Measurements from ENCODE around the gene BBS4.
"Not testable (repeated sequence)": the region's sequence is repeated elsewhere in the genome, so short reads cannot be mapped to it uniquely, and the experiment has no call there.

Gene BBS4

GRCh38 chr15:72727154-72727553 lies 41.1 kb downstream of the BBS4 start:
- Histone ChIP-seq H3K4me2 (ENCODE audit: insufficient read depth, low read length, poor library complexity, severe bottlenecking) (no peak overlapping the region), H2BK12ac (ENCODE audit: low read length) (no peak overlapping the region), H3K79me1 (ENCODE audit: low read depth, low read length) (no peaks in the 10 kb centered on the region), H2BK5ac (ENCODE audit: low read length) (no peak overlapping the region), H3K9me3 (replicated peaks in 1 of 2; ENCODE audit: control insufficient read depth in 2 of 2, insufficient read depth in 1 of 2, low read depth in 1 of 2, low read length in 2 of 2) (no peaks in the 10 kb centered on the region), H2BK120ac (ENCODE audit: low read depth, low read length) (no peak overlapping the region), H3K4me1 (ENCODE audit: control insufficient read depth in 2 of 2, insufficient read depth in 1 of 2, low read depth in 1 of 2, low read length in 2 of 2) (peaks cover 0 to 1% of the 10 kb centered on the region in 2 donors), H3K9ac (ENCODE audit: low read depth, low read length, poor library complexity) (no peak overlapping the region), H2BK15ac (ENCODE audit: low read length) (no peak overlapping the region), H3K27me3 (ENCODE audit: control insufficient read depth in 3 of 3, insufficient read depth in 3 of 3, low read depth in 1 of 3, low read length in 3 of 3) (no peaks in the 10 kb centered on the region), H2AFZ (ENCODE audit: low read length) (no peak overlapping the region), H3K4me3 (ENCODE audit: low read length in 2 of 2) (no peak overlapping the region), H3K4ac (ENCODE audit: low read length) (no peak overlapping the region), H3K14ac (ENCODE audit: low read length) (no peak overlapping the region), H3K23ac (ENCODE audit: low read depth, low read length, poor library complexity) (no peak overlapping the region), H3K18ac (ENCODE audit: low read length) (no peak overlapping the region), H4K91ac (ENCODE audit: low read depth, low read length, poor library complexity) (no peak overlapping the region), H2AK5ac (ENCODE audit: low read depth, low read length) (no peak overlapping the region), H3K27ac (replicated peaks; ENCODE audit: low read length) (no peak overlapping the region), H3K36me3 (replicated peaks in 1 of 2; ENCODE audit: control insufficient read depth in 2 of 2, insufficient read depth in 2 of 2, low read length in 2 of 2) (peaks cover 9 to 55% of the 10 kb centered on the region in 2 donors), H4K8ac (ENCODE audit: low read depth, low read length) (no peak overlapping the region)
- no peak for DNase-seq (ENCODE audit: low spot score)

GRCh38 chr15:72728249-72728648 lies 42.2 kb downstream of the BBS4 start:
- H2AFZ ChIP-seq (ENCODE audit: low read length); H2BK12ac ChIP-seq (ENCODE audit: low read length); H3K18ac ChIP-seq (ENCODE audit: low read length); H3K9me3 ChIP-seq (replicated peaks in 1 of 2; ENCODE audit: control insufficient read depth in 2 of 2, insufficient read depth in 1 of 2, low read depth in 1 of 2, low read length in 2 of 2); H3K9ac ChIP-seq (ENCODE audit: low read depth, low read length, poor library complexity); H3K4ac ChIP-seq (ENCODE audit: low read length); H3K4me2 ChIP-seq (ENCODE audit: insufficient read depth, low read length, poor library complexity, severe bottlenecking); H2BK15ac ChIP-seq (ENCODE audit: low read length); DNase-seq (ENCODE audit: low spot score); H2BK5ac ChIP-seq (ENCODE audit: low read length); H3K27ac ChIP-seq (replicated peaks; ENCODE audit: low read length); H3K4me3 ChIP-seq (ENCODE audit: low read length in 2 of 2); H4K91ac ChIP-seq (ENCODE audit: low read depth, low read length, poor library complexity); H3K27me3 ChIP-seq (ENCODE audit: control insufficient read depth in 3 of 3, insufficient read depth in 3 of 3, low read depth in 1 of 3, low read length in 3 of 3); H4K8ac ChIP-seq (ENCODE audit: low read depth, low read length); H3K79me1 ChIP-seq (ENCODE audit: low read depth, low read length); H2AK5ac ChIP-seq (ENCODE audit: low read depth, low read length); H2BK120ac ChIP-seq (ENCODE audit: low read depth, low read length); H3K14ac ChIP-seq (ENCODE audit: low read length); H3K23ac ChIP-seq (ENCODE audit: low read depth, low read length, poor library complexity); H3K4me1 ChIP-seq (ENCODE audit: control insufficient read depth in 2 of 2, insufficient read depth in 1 of 2, low read depth in 1 of 2, low read length in 2 of 2): not testable (repeated sequence)
- WGBS, 2 donors (ENCODE audit: extremely low coverage in 2 of 2, insufficient read length in 2 of 2, insufficient replicate concordance in 1 of 2), result no CpG with 5 or more reads among the region's 1 CpG
- H3K36me3 ChIP-seq (replicated peaks in 1 of 2; ENCODE audit: control insufficient read depth in 2 of 2, insufficient read depth in 2 of 2, low read length in 2 of 2), result peaks cover 8 to 59% of the 10 kb centered on the region in 2 donors

- no peak overlapping the region for H3K23ac ChIP-seq (ENCODE audit: low read depth, low read length, poor library complexity)
- H2AFZ ChIP-seq (ENCODE audit: low read length), result no peak overlapping the region
- no CpG with 5 or more reads among the region's 1 CpG for WGBS, 2 donors (ENCODE audit: extremely low coverage in 2 of 2, insufficient read length in 2 of 2, insufficient replicate concordance in 1 of 2)
- H3K36me3 ChIP-seq (replicated peaks in 1 of 2; ENCODE audit: control insufficient read depth in 2 of 2, insufficient read depth in 2 of 2, low read length in 2 of 2), result peaks cover 10 to 59% of the 10 kb centered on the region in 2 donors
- no peaks in the 10 kb centered on the region for H3K27me3 ChIP-seq (ENCODE audit: control insufficient read depth in 3 of 3, insufficient read depth in 3 of 3, low read depth in 1 of 3, low read length in 3 of 3)
- H2BK5ac ChIP-seq (ENCODE audit: low read length), result no peak overlapping the region
- H3K4ac ChIP-seq (ENCODE audit: low read length), result no peak overlapping the region
- H3K4me3 ChIP-seq (ENCODE audit: low read length in 2 of 2), result no peak overlapping the region
- DNase-seq (ENCODE audit: low spot score), result no peak
- H4K91ac ChIP-seq (ENCODE audit: low read depth, low read length, poor library complexity), result no peak overlapping the region
- H2AK5ac ChIP-seq (ENCODE audit: low read depth, low read length), result no peak overlapping the region
- no peaks in the 10 kb centered on the region for H3K9me3 ChIP-seq (replicated peaks in 1 of 2; ENCODE audit: control insufficient read depth in 2 of 2, insufficient read depth in 1 of 2, low read depth in 1 of 2, low read length in 2 of 2)
- H3K18ac ChIP-seq (ENCODE audit: low read length), result no peak overlapping the region
- no peak overlapping the region for H2BK15ac ChIP-seq (ENCODE audit: low read length)
- H3K79me1 ChIP-seq (ENCODE audit: low read depth, low read length), result no peaks in the 10 kb centered on the region
- no peak overlapping the region for H3K9ac ChIP-seq (ENCODE audit: low read depth, low read length, poor library complexity)
- no peak overlapping the region for H2BK12ac ChIP-seq (ENCODE audit: low read length)
- no peak overlapping the region for H3K27ac ChIP-seq (replicated peaks; ENCODE audit: low read length)
- H3K14ac ChIP-seq (ENCODE audit: low read length), result no peak overlapping the region
- no peak overlapping the region for H2BK120ac ChIP-seq (ENCODE audit: low read depth, low read length)
- H4K8ac ChIP-seq (ENCODE audit: low read depth, low read length), result no peak overlapping the region
- H3K4me1 ChIP-seq (ENCODE audit: control insufficient read depth in 2 of 2, insufficient read depth in 1 of 2, low read depth in 1 of 2, low read length in 2 of 2), result no peaks in the 10 kb centered on the region
- no peak overlapping the region for H3K4me2 ChIP-seq (ENCODE audit: insufficient read depth, low read length, poor library complexity, severe bottlenecking)
Observed at GRCh38 chr15:72728821-72729220, 42.8 kb downstream of the BBS4 start.

GRCh38 chr15:72732086-72732485 lies 46.1 kb downstream of the BBS4 start:
- peaks cover 25 to 72% of the 10 kb centered on the region in 2 donors for H3K36me3 ChIP-seq (replicated peaks in 1 of 2; ENCODE audit: control insufficient read depth in 2 of 2, insufficient read depth in 2 of 2, low read length in 2 of 2)
- no peak overlapping the region for H2BK12ac ChIP-seq (ENCODE audit: low read length)

More at GRCh38 chr15:72732086-72732485, 46.1 kb downstream of the BBS4 start:
- no peak overlapping the region for H3K4me3 ChIP-seq (ENCODE audit: low read length in 2 of 2)
- no peak overlapping the region for H2AFZ ChIP-seq (ENCODE audit: low read length)
- no peak overlapping the region for H3K4ac ChIP-seq (ENCODE audit: low read length)
- H3K79me1 ChIP-seq (ENCODE audit: low read depth, low read length), result no peaks in the 10 kb centered on the region
- H3K14ac ChIP-seq (ENCODE audit: low read length), result no peak overlapping the region
- no peaks in the 10 kb centered on the region for H3K9me3 ChIP-seq (replicated peaks in 1 of 2; ENCODE audit: control insufficient read depth in 2 of 2, insufficient read depth in 1 of 2, low read depth in 1 of 2, low read length in 2 of 2)
- H2AK5ac ChIP-seq (ENCODE audit: low read depth, low read length), result no peak overlapping the region
- no peak overlapping the region for H2BK120ac ChIP-seq (ENCODE audit: low read depth, low read length)
- no peak overlapping the region for H3K23ac ChIP-seq (ENCODE audit: low read depth, low read length, poor library complexity)
- H3K9ac ChIP-seq (ENCODE audit: low read depth, low read length, poor library complexity), result no peak overlapping the region
- no peak overlapping the region for H3K27ac ChIP-seq (replicated peaks; ENCODE audit: low read length)
- no peak for DNase-seq (ENCODE audit: low spot score)
- H3K4me1 ChIP-seq (ENCODE audit: control insufficient read depth in 2 of 2, insufficient read depth in 1 of 2, low read depth in 1 of 2, low read length in 2 of 2), result peaks cover 0 to 2% of the 10 kb centered on the region in 2 donors
- H2BK15ac ChIP-seq (ENCODE audit: low read length), result no peak overlapping the region
- no peak overlapping the region for H4K91ac ChIP-seq (ENCODE audit: low read depth, low read length, poor library complexity)
- no peaks in the 10 kb centered on the region for H3K27me3 ChIP-seq (ENCODE audit: control insufficient read depth in 3 of 3, insufficient read depth in 3 of 3, low read depth in 1 of 3, low read length in 3 of 3)
- H3K4me2 ChIP-seq (ENCODE audit: insufficient read depth, low read length, poor library complexity, severe bottlenecking), result no peak overlapping the region
- H3K18ac ChIP-seq (ENCODE audit: low read length), result no peak overlapping the region
- no peak overlapping the region for H4K8ac ChIP-seq (ENCODE audit: low read depth, low read length)
- no peak overlapping the region for H2BK5ac ChIP-seq (ENCODE audit: low read length)

All from neuronal stem cell (in vitro differentiated cells).